Ovary (tissue), 3 donors: ENCODE measurements around the gene CEMIP.

Source experiments
- EP300 ChIP-seq: sonication (generic); formaldehyde crosslinking; IDR thresholded peaks from one replicate; pipeline ENCODE4 v1.6.1; 2017; ENCODE audit warnings: antibody characterized with exemption
- TF ChIP-seq, protein P1 (sequence below), 3 donors: fragments of 450-650 bp in 2 of 3; fragments of 200-600 bp in 1 of 3; IDR thresholded peaks; one replicate each; pipeline versions ENCODE4 v1.5.1 to v1.8.0; 2016 to 2022; ENCODE audit warnings: antibody characterized with exemption in 3 of 3, mild to moderate bottlenecking in 1 of 3
- donor health status: DM: no; HTN: no; CAD: no.

GRCh38 chr15:80836223-80836622 lies 57.1 kb downstream of the CEMIP start:
- TF ChIP-seq, protein P1, sequence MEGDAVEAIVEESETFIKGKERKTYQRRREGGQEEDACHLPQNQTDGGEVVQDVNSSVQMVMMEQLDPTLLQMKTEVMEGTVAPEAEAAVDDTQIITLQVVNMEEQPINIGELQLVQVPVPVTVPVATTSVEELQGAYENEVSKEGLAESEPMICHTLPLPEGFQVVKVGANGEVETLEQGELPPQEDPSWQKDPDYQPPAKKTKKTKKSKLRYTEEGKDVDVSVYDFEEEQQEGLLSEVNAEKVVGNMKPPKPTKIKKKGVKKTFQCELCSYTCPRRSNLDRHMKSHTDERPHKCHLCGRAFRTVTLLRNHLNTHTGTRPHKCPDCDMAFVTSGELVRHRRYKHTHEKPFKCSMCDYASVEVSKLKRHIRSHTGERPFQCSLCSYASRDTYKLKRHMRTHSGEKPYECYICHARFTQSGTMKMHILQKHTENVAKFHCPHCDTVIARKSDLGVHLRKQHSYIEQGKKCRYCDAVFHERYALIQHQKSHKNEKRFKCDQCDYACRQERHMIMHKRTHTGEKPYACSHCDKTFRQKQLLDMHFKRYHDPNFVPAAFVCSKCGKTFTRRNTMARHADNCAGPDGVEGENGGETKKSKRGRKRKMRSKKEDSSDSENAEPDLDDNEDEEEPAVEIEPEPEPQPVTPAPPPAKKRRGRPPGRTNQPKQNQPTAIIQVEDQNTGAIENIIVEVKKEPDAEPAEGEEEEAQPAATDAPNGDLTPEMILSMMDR (IDR thresholded peaks at IDR 0.05), result no peak
- no peak for TF ChIP-seq EP300
